GM04503 (cell line): ENCODE results near the gene MAGEE2.
"Not testable (repeated sequence)": the region's sequence is repeated elsewhere in the genome, so short reads cannot be mapped to it uniquely, and the experiment has no call there.

ENCODE experiments used
- DNase-seq: peaks from one replicate; pipeline ENCODE4 v3.0.0-alpha.2; 2012; ENCODE audit warnings: low read depth

Gene MAGEE2, protein sequence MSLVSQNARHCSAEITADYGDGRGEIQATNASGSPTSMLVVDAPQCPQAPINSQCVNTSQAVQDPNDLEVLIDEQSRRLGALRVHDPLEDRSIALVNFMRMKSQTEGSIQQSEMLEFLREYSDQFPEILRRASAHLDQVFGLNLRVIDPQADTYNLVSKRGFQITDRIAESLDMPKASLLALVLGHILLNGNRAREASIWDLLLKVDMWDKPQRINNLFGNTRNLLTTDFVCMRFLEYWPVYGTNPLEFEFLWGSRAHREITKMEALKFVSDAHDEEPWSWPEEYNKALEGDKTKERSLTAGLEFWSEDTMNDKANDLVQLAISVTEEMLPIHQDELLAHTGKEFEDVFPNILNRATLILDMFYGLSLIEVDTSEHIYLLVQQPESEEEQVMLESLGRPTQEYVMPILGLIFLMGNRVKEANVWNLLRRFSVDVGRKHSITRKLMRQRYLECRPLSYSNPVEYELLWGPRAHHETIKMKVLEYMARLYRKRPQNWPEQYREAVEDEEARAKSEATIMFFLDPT

GRCh38 chrX:75784680-75785491, at the start of gene MAGEE2:
MAGEE2 (minus strand) TSS chrX:75785254; CDS start chrX:75785051, 203 bp downstream.
- no peak for DNase-seq

DNA sequence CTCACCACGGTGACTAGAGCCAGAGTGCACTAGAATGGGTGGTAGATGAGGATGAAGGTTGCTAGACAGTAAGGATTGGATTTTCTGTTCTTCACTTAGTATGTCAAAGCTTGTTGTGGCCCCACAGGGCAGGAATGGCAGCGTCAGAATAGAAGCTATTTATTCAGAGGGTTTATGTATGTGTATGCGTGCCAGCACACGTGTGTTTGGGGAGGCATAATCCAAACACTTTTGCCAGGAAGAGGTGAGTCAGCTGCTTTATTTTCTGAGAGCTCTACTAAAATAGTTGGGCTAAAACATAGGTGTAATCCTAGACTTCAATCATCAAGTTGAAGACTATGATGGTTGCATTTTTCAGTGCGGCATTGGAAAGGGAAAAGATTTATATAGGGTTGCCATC, 1.2 kb upstream of the MAGEE2 start:
- DNase-seq: no peak

DNA sequence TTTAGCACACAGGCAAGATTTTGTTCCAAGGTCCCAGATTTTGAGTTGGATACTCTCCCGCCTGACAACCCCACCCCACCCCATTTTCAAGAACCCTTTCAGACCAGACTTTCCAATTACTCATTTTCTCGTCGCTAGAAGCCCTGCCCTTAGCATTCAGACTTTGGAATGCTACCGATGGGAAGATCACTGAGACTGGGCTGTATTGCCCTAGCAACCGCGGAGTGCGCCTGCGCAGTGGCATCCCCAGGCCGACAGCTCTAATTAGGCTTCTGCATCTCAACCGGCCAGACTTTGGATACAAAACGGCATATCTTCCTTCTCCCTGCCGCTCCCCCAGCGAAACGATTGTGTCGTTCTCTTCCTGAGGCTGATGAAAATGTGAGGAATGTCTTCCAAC, 3.4 kb downstream of the MAGEE2 start:
- DNase-seq: no peak

DNA sequence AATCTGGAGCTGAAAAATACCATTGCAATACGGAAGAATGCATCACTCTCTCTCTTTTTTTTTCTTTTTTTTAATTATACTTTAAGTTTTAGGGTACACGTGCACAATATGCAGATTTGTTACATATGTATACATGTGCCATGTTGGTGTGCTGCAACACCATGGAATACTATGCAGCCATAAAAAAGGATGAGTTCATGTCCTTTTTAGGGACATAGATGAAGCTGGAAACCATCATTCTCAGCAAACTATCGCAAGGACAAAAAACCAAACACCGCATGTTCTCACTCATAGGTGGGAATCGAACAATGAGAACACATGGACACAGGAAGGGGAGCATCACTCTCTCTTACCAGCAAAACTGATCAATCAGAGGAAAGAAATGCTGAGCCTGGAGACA, 17.0 kb downstream of the MAGEE2 start:
- not testable (repeated sequence) for DNase-seq

DNA sequence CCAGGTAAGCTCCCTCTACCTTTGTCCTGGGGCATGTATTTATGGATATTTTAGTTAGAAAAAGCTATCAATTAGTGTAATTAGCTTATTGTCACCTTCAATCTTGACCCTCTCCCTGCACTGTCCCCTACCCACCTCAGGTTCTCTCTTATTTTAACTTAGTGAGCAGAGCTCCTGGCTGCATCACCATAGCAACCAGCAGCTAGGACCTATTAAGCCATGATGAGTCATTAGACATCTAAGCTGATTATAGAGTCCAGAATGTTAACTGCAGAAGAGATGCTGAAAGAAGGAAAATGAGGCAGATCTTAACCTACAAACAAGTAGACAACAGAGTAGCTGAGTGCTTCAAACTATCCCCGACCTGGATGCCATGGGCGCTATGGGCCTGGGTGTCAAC, 36.6 kb downstream of the MAGEE2 start:
- no peak for DNase-seq

DNA sequence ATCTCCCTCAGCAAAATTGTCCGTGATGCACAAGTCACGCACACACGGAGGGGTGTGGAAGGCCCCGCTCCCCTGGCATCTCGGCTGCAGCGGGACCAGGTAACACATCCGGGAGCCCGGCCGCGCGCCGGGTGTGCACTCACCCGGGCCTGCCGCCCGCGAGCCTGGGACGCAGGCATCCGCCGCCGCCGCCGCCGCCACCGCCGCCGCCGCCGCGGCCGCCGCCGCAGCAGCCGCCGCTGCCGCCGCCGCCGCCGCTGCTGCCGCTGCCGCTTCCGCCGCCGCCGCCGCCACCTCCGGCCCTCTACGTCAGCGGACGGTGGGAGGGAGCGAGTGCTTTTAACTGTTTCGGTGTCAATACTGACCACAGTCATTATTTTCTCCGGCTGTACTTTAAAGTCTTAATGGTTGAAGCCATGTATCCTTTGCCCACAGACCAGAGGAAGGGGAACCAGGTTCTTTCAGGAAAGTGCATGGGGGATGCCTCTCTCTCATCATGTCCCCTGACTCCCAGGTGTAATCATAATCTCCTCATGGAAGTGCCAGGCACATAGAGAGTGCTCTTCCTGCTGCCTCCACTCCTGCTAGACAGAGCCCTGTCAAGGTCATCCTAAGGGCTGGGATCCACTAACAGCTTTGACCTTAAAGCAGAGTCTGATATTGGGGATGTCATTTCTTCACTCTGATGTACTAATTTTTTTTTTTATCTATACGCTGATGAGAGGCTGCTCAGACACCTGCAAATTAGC, 38.0 kb downstream of the MAGEE2 start:
- no peak for DNase-seq
